Prostate gland (tissue), 2 donors: ENCODE measurements around the gene PSAT1. TPM values are rescaled to one million over a fixed set of nuclear protein-coding genes. Genes with fewer than 3 reads are reported as not detected.

Experiments used
- DNase-seq: peaks from one replicate; pipeline ENCODE4 v3.0.0-alpha.2; 2019; ENCODE audit warnings: low spot score
- H3K27ac ChIP-seq, 2 donors: fragments of 200-600 bp; sonication (generic); 2 replicates each; pipeline ENCODE4 v1.5.1; 2017 to 2019
- H3K27me3 ChIP-seq: fragments of 200-600 bp; sonication (generic); replicated peaks from 2 replicates; pipeline ENCODE4 v1.5.1; 2019; ENCODE audit not compliant: insufficient read depth
- H3K36me3 ChIP-seq, 2 donors: fragments of 200-600 bp; sonication (generic); 1 replicate in 1 of 2; 2 replicates in 1 of 2; pipeline versions ENCODE4 v1.5.1 to v1.8.1; 2017 to 2019
- H3K4me1 ChIP-seq: fragments of 200-600 bp; sonication (generic); replicated peaks from 2 replicates; pipeline ENCODE4 v1.5.1; 2019
- H3K4me3 ChIP-seq, 2 donors: fragments of 200-600 bp; sonication (generic); 2 replicates each; pipeline ENCODE4 v1.5.1; 2017 to 2019
- H3K9me3 ChIP-seq: fragments of 200-600 bp; sonication (generic); 2 replicates; pipeline ENCODE4 v1.5.1; 2017
- CTCF ChIP-seq, 4 experiments: fragments of 200-600 bp in 2 of 4; fragments of 450-650 bp in 2 of 4; sonication (generic) in 2 of 4; IDR thresholded peaks; 1 replicate in 3 of 4; 2 replicates in 1 of 4; pipeline ENCODE4 v1.5.1; 2016 to 2019; ENCODE audit warnings: antibody characterized with exemption in 4 of 4, mild to moderate bottlenecking in 2 of 4, moderate library complexity in 2 of 4
- POLR2A ChIP-seq: fragments of 450-650 bp; IDR thresholded peaks from one replicate; pipeline ENCODE4 v1.6.1; 2016; ENCODE audit warnings: antibody characterized with exemption, mild to moderate bottlenecking
- POLR2AphosphoS5 ChIP-seq: sonication (generic); formaldehyde crosslinking; IDR thresholded peaks from one replicate; pipeline ENCODE4 v1.6.1; 2017; ENCODE audit warnings: antibody characterized with exemption
- WGBS: methylation state at CpG from one replicate; pipeline ENCODE4 v1.1.5; 2018; 5-methylcytosine and 5-hydroxymethylcytosine counted together
- intact Hi-C: fragments of 100-400 bp; cut with DNase I; formaldehyde crosslinking; loops from one replicate; pipeline ENCODE4 v1.14.2; 2022
- total RNA-seq, 2 donors: library from RNA; depleted of rRNA; stranded (reverse); fragments of >200 nt; gene quantifications; one replicate each; pipeline ENCODE4 v1.1.0, GENCODE V29; 2016

Gene PSAT1
- 10 to 100 TPM; 30.4 to 45.8 TPM for total RNA-seq

DNA sequence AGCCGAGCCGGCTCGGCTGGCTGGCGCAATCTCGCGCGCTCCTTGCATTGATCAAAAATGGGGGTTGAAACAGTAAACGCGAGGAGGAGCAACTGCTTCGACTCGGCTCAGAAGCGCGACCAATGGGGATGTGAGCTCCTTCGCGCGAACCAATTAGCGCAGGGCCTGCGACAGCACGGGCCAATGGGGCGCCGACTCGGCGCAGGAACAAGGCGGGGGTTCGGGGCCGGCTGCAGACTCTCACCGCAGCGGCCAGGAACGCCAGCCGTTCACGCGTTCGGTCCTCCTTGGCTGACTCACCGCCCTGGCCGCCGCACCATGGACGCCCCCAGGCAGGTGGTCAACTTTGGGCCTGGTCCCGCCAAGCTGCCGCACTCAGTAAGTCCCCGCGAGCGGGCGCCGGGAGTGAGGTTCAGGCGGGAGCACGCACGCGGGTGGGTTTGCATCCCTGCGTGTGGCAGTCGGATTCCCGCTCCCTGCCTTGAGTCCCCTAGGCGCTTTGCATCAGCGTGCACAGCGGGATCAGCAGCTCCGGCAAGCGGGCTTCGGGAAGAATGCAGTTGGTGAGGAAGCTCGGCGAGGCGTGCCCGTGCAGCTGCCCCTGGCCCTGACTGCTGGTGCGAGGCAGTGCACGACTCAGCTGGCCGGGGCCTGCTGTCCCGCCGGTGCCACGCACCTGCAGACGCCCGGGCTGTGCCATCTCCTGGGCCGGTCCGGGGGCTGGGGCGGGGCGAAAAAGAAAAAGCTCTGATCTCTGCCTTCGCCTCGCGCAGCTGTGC lies at the start of gene PSAT1:
PSAT1 (plus strand) TSS at position 233 of the 779 bp plus-strand sequence; CDS start at position 319, 86 bp downstream.
- Histone ChIP-seq H3K36me3 (no peaks in the 10 kb centered on the region), H3K4me3 (peak within 1 kb of the TSS; percentile 49 to 55), H3K27me3 (no peaks in the 10 kb centered on the region), H3K9me3 (no peaks in the 10 kb centered on the region), H3K27ac (peak within 1 kb of the TSS; percentile 46 to 70), H3K4me1 (no peaks in the 10 kb centered on the region)
- under 1% methylated on average over 73 of the region's 76 CpGs for WGBS
- intact Hi-C loops: no loop called here
- peak; percentile 90 for DNase-seq
- TF ChIP-seq CTCF (IDR thresholded peaks at IDR 0.05) (peak in 2 of 4 experiments; percentile 23 to 26), POLR2A (peak; percentile 16), POLR2AphosphoS5 (peak; percentile 59)

DNA sequence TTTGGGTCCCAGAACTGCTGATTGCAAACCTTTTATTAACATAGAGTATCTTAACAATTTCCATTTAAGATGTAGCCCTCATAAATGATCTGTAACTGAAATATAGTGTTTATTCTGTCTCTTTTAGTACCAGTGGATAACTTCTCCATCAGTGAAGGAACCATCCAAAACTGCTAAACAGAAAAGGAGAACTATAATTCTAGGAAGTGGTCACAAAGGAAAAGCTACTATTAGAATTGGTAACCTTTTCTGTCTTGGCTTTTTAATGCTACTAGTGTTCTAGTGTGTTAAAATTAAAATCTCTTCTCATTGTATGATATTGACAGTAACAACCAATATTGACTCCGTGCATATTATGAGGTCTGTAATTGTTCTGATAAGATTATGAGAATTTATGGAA lies 48.3 kb upstream of the PSAT1 start:
- TF ChIP-seq CTCF (IDR thresholded peaks at IDR 0.05) (no peak), POLR2AphosphoS5 (no peak), POLR2A (no peak)
- intact Hi-C loops: no loop called here
- WGBS: 92% methylated on average over 1 of the region's 1 CpG
- H3K9me3 ChIP-seq: no peaks in the 10 kb centered on the region
- H3K4me3 ChIP-seq: no peak overlapping the region
- no peaks in the 10 kb centered on the region for H3K27me3 ChIP-seq
- DNase-seq: no peak
- H3K36me3 ChIP-seq: no peaks in the 10 kb centered on the region
- no peaks in the 10 kb centered on the region for H3K4me1 ChIP-seq
- no peak overlapping the region for H3K27ac ChIP-seq

GRCh38 chr9:78249542-78249941 lies 47.4 kb upstream of the PSAT1 start:
- no peak for TF ChIP-seq POLR2AphosphoS5
- no peak for TF ChIP-seq CTCF (IDR thresholded peaks at IDR 0.05)
- no peak for TF ChIP-seq POLR2A
- Histone ChIP-seq H3K4me3 (no peak overlapping the region), H3K4me1 (no peaks in the 10 kb centered on the region), H3K27me3 (no peaks in the 10 kb centered on the region), H3K27ac (no peak overlapping the region), H3K9me3 (no peaks in the 10 kb centered on the region), H3K36me3 (no peaks in the 10 kb centered on the region)
- DNase-seq: no peak
- intact Hi-C loops: no loop called here

- no peaks in the 10 kb centered on the region for H3K36me3 ChIP-seq
- no peak overlapping the region for H3K4me3 ChIP-seq
- TF ChIP-seq POLR2A: no peak
- no peak for TF ChIP-seq CTCF (IDR thresholded peaks at IDR 0.05)
- no peak for TF ChIP-seq POLR2AphosphoS5
- no peak for DNase-seq
- 94% methylated on average over 1 of the region's 1 CpG for whole genome bisulfite sequencing
- H3K9me3 ChIP-seq: no peaks in the 10 kb centered on the region
- H3K4me1 ChIP-seq: no peaks in the 10 kb centered on the region
- no peak overlapping the region for H3K27ac ChIP-seq
- H3K27me3 ChIP-seq: no peaks in the 10 kb centered on the region
- intact Hi-C loops: no loop called here
These were observed 44.3 kb upstream of the PSAT1 start for GRCh38 chr9:78252616-78253015.

DNA sequence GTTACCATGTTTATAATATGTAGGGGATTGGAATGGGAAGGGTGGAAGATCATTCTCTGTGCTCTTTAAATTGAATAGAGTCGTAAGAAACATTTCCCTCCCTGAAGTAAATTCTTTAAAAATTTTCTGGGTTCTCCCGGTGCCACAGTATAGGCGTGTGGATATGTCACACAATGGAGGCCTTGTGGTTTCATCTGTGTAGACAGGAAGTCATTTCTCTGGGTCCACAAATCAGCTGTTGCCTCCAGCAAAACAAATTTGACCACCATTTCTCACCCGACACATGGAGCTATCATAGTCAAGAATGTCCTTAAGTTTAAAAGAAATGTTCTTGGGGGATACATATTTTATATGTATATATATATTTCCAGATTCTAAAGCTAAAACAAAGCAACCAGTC lies 43.6 kb upstream of the PSAT1 start:
- intact Hi-C loops: no loop called here
- TF ChIP-seq POLR2A (no peak), CTCF (IDR thresholded peaks at IDR 0.05) (no peak), POLR2AphosphoS5 (no peak)
- Histone ChIP-seq H3K4me1 (no peaks in the 10 kb centered on the region), H3K27me3 (no peaks in the 10 kb centered on the region), H3K27ac (no peak overlapping the region), H3K4me3 (no peak overlapping the region), H3K36me3 (no peaks in the 10 kb centered on the region), H3K9me3 (no peaks in the 10 kb centered on the region)
- 80% methylated on average over 4 of the region's 4 CpGs for WGBS
- no peak for DNase-seq
